B cell (primary cell): ENCODE data around the gene NRROS.

Experiments used
- CTCF ChIP-seq: fragments of 200-600 bp; IDR thresholded peaks from one replicate; pipeline ENCODE4 v1.8.0; 2022; ENCODE audit warnings: antibody characterized with exemption, mild to moderate bottlenecking
- EZH2 ChIP-seq: IDR thresholded peaks from 2 replicates; pipeline ENCODE4 v1.6.1; 2012; ENCODE audit warnings: borderline replicate concordance, low read depth, mild to moderate bottlenecking, moderate library complexity, low read length; ENCODE audit not compliant: insufficient read depth, poor library complexity, severe bottlenecking

GRCh38 chr3:196634829-196635228 is 4.7 kb upstream of the NRROS start:
- TF ChIP-seq CTCF (no peak), EZH2 (no peak)
